Mesothelial cell of epicardium (in vitro differentiated cells): ENCODE measurements around the gene TAOK2. TPM values are rescaled to one million over a fixed set of nuclear protein-coding genes. Genes with fewer than 3 reads are reported as not detected.
"Not testable (repeated sequence)": the region's sequence is repeated elsewhere in the genome, so short reads cannot be mapped to it uniquely, and the experiment has no call there.

Experiments
- DNase-seq, 2 experiments: peaks; one replicate each; pipeline ENCODE4 v3.0.0; 2021; ENCODE audit warnings: low spot score in 2 of 2; ENCODE audit not compliant: unreplicated experiment in 2 of 2
- H3K27ac Mint-ChIP-seq: 2 replicates; pipeline ENCODE4 v1.8.0; 2021; ENCODE audit warnings: mixed read lengths
- H3K27me3 Mint-ChIP-seq: 2 replicates; pipeline ENCODE4 v1.8.0; 2021; ENCODE audit warnings: low read depth, mixed read lengths
- H3K36me3 Mint-ChIP-seq: 2 replicates; pipeline ENCODE4 v1.8.0; 2021; ENCODE audit warnings: mixed read lengths
- H3K4me1 Mint-ChIP-seq: 2 replicates; pipeline ENCODE4 v1.8.0; 2021; ENCODE audit warnings: mixed read lengths
- H3K4me3 Mint-ChIP-seq: 2 replicates; pipeline ENCODE4 v1.8.0; 2021; ENCODE audit warnings: mild to moderate bottlenecking, moderate library complexity, mixed read lengths
- H3K9me3 Mint-ChIP-seq: 2 replicates; pipeline ENCODE4 v1.8.0; 2021; ENCODE audit warnings: mixed read lengths
- total RNA-seq: library from RNA; stranded (reverse); gene quantifications from 3 replicates; pipeline ENCODE4 v1.2.1, GENCODE V29; 2021
- TF ChIP-seq, protein P1 (sequence below): fragments of 200-600 bp; sonication (generic); IDR thresholded peaks from one replicate; pipeline ENCODE4 v1.5.0; 2021; ENCODE audit warnings: antibody characterized with exemption; ENCODE audit not compliant: unreplicated experiment

Gene TAOK2
- total RNA-seq, 1 donor from 2014 or later, result 51.3 TPM

DNA sequence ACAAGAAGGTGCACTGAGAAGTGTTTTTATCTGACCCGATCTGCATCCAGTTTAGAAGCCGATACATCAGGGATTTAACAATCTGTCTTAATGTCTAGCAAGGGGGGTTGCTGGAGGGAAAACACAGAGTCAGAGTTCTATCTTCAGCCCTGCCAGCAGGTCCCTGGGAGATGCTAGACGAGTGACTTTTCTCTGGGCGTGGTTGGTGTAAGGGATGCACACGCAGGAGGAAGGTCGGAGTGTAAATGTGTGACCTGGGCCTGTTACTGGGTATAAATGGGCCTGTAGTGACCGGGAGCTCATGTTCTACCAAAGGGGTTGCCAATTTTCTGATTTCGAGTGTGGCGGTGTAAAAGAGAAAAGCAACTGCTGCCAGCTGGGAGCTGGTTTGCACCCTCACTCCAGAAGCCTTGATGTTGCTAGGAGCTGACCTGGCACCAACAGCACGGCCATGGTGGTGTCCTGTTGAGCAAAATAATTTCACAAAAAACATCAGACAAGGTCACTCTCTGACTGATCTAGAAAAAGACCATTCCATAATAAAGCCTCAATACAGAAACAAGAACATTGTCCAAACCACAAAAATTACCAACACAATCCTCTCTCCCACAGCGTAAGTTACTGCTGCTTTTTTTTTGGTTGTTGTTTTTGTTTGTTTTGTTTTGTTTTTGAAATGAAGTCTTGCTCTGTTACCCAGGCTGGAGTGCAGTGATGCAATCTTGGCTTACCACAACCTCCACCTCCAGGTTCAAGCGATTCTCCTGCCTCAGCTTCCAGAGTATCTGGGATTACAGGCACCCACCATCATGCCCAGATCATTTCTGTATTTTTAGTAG lies 46.4 kb upstream of the TAOK2 start:
- no peak for DNase-seq
- peaks cover 3% of the 10 kb centered on the region for H3K9me3 Mint-ChIP-seq
- H3K27ac Mint-ChIP-seq, result peak overlapping the region; percentile 98
- H3K4me3 Mint-ChIP-seq, result peak overlapping the region; percentile 95
- no peaks in the 10 kb centered on the region for H3K36me3 Mint-ChIP-seq
- no peaks in the 10 kb centered on the region for H3K27me3 Mint-ChIP-seq
- TF ChIP-seq, protein P1, sequence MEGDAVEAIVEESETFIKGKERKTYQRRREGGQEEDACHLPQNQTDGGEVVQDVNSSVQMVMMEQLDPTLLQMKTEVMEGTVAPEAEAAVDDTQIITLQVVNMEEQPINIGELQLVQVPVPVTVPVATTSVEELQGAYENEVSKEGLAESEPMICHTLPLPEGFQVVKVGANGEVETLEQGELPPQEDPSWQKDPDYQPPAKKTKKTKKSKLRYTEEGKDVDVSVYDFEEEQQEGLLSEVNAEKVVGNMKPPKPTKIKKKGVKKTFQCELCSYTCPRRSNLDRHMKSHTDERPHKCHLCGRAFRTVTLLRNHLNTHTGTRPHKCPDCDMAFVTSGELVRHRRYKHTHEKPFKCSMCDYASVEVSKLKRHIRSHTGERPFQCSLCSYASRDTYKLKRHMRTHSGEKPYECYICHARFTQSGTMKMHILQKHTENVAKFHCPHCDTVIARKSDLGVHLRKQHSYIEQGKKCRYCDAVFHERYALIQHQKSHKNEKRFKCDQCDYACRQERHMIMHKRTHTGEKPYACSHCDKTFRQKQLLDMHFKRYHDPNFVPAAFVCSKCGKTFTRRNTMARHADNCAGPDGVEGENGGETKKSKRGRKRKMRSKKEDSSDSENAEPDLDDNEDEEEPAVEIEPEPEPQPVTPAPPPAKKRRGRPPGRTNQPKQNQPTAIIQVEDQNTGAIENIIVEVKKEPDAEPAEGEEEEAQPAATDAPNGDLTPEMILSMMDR, result no peak
- H3K4me1 Mint-ChIP-seq, result peaks cover 31% of the 10 kb centered on the region

DNA sequence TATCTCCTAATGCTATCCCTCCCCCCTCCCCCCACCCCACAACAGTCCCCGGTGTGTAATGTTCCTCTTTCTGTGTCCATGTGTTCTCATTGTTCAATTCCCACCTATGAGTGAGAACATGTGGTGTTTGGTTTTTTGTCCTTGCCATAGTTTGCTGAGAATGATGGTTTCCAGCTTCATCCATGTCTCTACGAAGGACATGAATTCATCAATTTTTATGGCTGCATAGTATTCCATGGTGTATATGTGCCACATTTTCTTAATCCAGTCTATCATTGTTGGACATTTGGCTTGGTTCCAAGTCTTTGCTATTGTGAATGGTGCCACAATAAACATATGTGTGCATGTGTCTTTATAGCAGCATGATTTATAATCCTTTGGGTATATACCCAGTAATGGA lies 41.9 kb upstream of the TAOK2 start:
- H3K27ac Mint-ChIP-seq, DNase-seq, H3K36me3 Mint-ChIP-seq, H3K27me3 Mint-ChIP-seq, H3K9me3 Mint-ChIP-seq, H3K4me3 Mint-ChIP-seq: not testable (repeated sequence)
- peaks cover 12% of the 10 kb centered on the region for H3K4me1 Mint-ChIP-seq

DNA sequence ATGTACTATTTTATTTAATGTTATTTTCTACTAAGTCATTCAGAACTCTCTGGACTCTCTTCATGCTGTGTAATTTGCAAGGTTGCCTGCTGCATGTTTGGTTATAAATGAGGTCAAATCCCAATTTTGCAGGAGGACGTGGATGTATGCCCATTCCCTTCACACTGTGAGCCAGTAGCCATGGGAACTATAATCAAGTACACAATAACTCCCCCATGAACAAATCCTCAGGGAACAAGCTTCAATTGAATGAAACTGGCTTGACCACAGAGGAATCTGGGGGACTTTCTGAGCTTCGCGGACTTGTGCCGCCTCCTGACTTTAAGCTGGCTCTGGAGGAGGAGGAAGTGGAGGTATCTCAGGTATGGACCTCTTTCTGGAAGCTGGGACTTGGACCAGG lies 33.0 kb upstream of the TAOK2 start:
- peaks cover 22% of the 10 kb centered on the region for H3K4me1 Mint-ChIP-seq
- no peaks in the 10 kb centered on the region for H3K27me3 Mint-ChIP-seq
- DNase-seq, result no peak
- no peak overlapping the region for H3K4me3 Mint-ChIP-seq
- TF ChIP-seq, protein P1, result no peak
- H3K36me3 Mint-ChIP-seq, result no peaks in the 10 kb centered on the region
- no peaks in the 10 kb centered on the region for H3K9me3 Mint-ChIP-seq
- H3K27ac Mint-ChIP-seq, result peak overlapping the region; percentile 47

DNA sequence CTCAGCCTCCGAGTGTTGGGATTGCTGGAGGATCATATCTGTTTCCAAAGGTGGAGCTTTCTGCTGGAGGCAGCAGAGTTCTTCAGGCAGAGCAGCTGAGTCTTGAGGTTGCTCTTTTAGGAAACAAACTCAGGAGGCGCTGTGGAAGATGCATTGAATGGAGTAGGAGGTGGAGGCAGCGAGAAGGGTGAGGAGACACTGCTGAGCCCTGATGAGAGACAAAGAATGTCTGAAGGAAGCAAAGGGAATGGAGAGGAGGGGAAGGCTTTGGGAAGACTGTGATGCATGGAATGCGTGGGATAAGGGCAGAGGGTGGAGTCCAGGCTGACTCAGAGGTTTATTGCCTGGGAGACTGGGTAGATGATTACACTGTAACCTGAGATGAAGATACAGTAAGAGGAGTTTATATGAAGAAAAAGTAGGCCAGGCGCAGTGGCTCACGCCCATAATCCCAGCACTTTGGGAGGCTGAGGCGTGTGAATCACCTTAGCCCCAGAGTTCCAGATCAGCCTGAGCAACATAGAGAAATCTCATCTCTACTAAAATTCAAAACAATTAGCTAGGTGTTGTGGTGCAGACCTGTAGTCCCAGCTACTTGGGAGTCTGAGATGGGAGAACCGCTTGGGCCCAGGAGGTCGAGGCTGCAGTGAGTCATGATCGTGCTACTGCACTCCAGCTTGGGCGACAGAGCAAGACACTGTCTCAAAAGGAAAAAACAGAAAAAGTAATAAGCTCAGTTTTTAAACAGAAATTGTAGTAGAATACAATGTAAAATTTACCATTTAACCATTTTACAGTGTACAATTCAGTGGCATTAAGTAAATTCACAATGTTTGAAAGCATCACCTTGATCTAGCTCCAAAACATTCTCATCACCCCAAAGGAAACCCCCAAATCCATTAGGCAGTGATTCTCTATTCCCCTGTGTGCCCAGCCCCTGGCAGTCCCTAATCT lies 29.5 kb upstream of the TAOK2 start:
- H3K27me3 Mint-ChIP-seq, result no peaks in the 10 kb centered on the region
- peak overlapping the region; percentile 28 for H3K4me3 Mint-ChIP-seq
- peak overlapping the region; percentile 99 for H3K27ac Mint-ChIP-seq
- peak in 1 of 2 experiments; percentile 62 for DNase-seq
- H3K4me1 Mint-ChIP-seq, result peaks cover 22% of the 10 kb centered on the region
- H3K9me3 Mint-ChIP-seq, result peaks cover 5% of the 10 kb centered on the region
- H3K36me3 Mint-ChIP-seq, result no peaks in the 10 kb centered on the region
- TF ChIP-seq, protein P1, result no peak

DNA sequence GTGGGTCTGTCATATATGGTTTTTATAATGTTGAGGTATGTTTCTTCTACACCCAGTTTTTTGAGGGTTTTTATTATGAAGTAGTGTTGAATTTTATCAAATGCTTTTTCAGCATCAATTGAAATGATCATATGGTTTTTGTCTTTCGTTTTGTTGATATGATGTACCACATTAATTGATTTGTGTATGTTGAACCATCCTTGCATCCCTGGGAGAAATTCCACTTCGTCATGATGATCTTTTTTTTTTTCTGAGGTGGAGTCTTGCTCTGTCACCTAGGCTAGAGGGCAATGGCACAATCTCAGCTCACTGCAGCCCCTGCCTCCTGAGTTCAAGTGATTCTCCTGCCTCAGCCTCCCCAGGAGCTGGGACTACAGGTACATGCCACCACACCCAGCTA lies 25.8 kb upstream of the TAOK2 start:
- Mint-ChIP-seq H3K27ac (no peak overlapping the region), H3K4me3 (no peak overlapping the region), H3K9me3 (peaks cover 13% of the 10 kb centered on the region), H3K27me3 (no peaks in the 10 kb centered on the region), H3K36me3 (no peaks in the 10 kb centered on the region), H3K4me1 (peaks cover 16% of the 10 kb centered on the region)
- TF ChIP-seq, protein P1, result no peak
- no peak for DNase-seq
